Measurements from ENCODE around the gene TENM4.

TENM4 gene

GRCh38 chr11:78797559-78797958 lies 643.3 kb downstream of the TENM4 start:
- no peak for DNase-seq

- DNase-seq = no peak
Measured at GRCh38 chr11:78796956-78797355, 643.9 kb downstream of the TENM4 start.

GRCh38 chr11:78795621-78796261 lies 645.1 kb downstream of the TENM4 start:
- no peak for DNase-seq

GRCh38 chr11:78791964-78792363 lies 648.9 kb downstream of the TENM4 start:
- no peak for DNase-seq

GRCh38 chr11:78791254-78791653 lies 649.6 kb downstream of the TENM4 start:
- DNase-seq = no peak

GRCh38 chr11:78790784-78791183 lies 650.0 kb downstream of the TENM4 start:
- DNase-seq = no peak

GRCh38 chr11:78789375-78789774 lies 651.5 kb downstream of the TENM4 start:
- DNase-seq = no peak

GRCh38 chr11:78788533-78788932 lies 652.3 kb downstream of the TENM4 start:
- no peak for DNase-seq

GRCh38 chr11:78787696-78788095 lies 653.1 kb downstream of the TENM4 start:
- no peak for DNase-seq

GRCh38 chr11:78786746-78787145 lies 654.1 kb downstream of the TENM4 start:
- DNase-seq = no peak

- no peak for DNase-seq
Measured at GRCh38 chr11:78786086-78786485, 654.7 kb downstream of the TENM4 start.

- no peak for DNase-seq
Measured at GRCh38 chr11:78784321-78785061, 656.3 kb downstream of the TENM4 start.

- no peak for DNase-seq
Measured at GRCh38 chr11:78783846-78784245, 657.0 kb downstream of the TENM4 start.

- no peak for DNase-seq
Measured at GRCh38 chr11:78783301-78783700, 657.5 kb downstream of the TENM4 start.

GRCh38 chr11:78782725-78783124 lies 658.1 kb downstream of the TENM4 start:
- DNase-seq = no peak

GRCh38 chr11:78780889-78781288 lies 659.9 kb downstream of the TENM4 start:
- no peak for DNase-seq

- DNase-seq = no peak
Measured at GRCh38 chr11:78773492-78773891, 667.3 kb downstream of the TENM4 start.

GRCh38 chr11:78773077-78773476 lies 667.8 kb downstream of the TENM4 start:
- DNase-seq = no peak

GRCh38 chr11:78772186-78772585 lies 668.6 kb downstream of the TENM4 start:
- DNase-seq = no peak

- no peak for DNase-seq
Measured at GRCh38 chr11:78770931-78771330, 669.9 kb downstream of the TENM4 start.

GRCh38 chr11:78768971-78769370 lies 671.9 kb downstream of the TENM4 start:
- DNase-seq = no peak

- DNase-seq = no peak
Measured at GRCh38 chr11:78768345-78768744, 672.5 kb downstream of the TENM4 start.

GRCh38 chr11:78767027-78767932 lies 673.5 kb downstream of the TENM4 start:
- DNase-seq = no peak

- DNase-seq = no peak
Measured at GRCh38 chr11:78764946-78765345, 675.9 kb downstream of the TENM4 start.

Data from KG1 (cell line).